Liver (tissue), 9 donors: Measurements from ENCODE around the gene KTN1. TPM values are rescaled to one million over a fixed set of nuclear protein-coding genes. Genes with fewer than 3 reads are reported as not detected.

ENCODE experiments used
- DNase-seq: peaks from one replicate; pipeline ENCODE4 v3.0.0-alpha.2; 2017; ENCODE audit warnings: low spot score
- H3K27ac ChIP-seq, 2 donors: one replicate each; pipeline ENCODE4 v1.7.0; 2013; ENCODE audit warnings: inconsistent platforms in 2 of 2, low read length in 2 of 2, control low read depth in 1 of 2, low read depth in 1 of 2, mild to moderate bottlenecking in 1 of 2
- H3K27me3 ChIP-seq, 4 donors: one replicate each; pipeline versions ENCODE4 v1.6.1 to v1.7.0; 2013; ENCODE audit warnings: low read length in 3 of 4, inconsistent platforms in 1 of 4, mild to moderate bottlenecking in 1 of 4, moderate library complexity in 1 of 4; ENCODE audit not compliant: control insufficient read depth in 4 of 4, insufficient read depth in 4 of 4
- H3K36me3 ChIP-seq, 4 donors: one replicate each; pipeline versions ENCODE4 v1.6.1 to v1.7.0; 2013; ENCODE audit warnings: low read length in 3 of 4, mild to moderate bottlenecking in 3 of 4, low read depth in 1 of 4, moderate library complexity in 1 of 4; ENCODE audit not compliant: control insufficient read depth in 4 of 4, insufficient read depth in 3 of 4
- H3K4me1 ChIP-seq, 4 donors: one replicate each; pipeline versions ENCODE4 v1.6.1 to v1.7.0; 2013; ENCODE audit warnings: low read length in 3 of 4, mild to moderate bottlenecking in 3 of 4, moderate library complexity in 1 of 4; ENCODE audit not compliant: control insufficient read depth in 4 of 4, insufficient read depth in 4 of 4
- H3K4me3 ChIP-seq, 3 donors: one replicate each; pipeline versions ENCODE4 v1.6.1 to v1.7.0; 2013; ENCODE audit warnings: low read length in 3 of 3, control low read depth in 1 of 3, low read depth in 1 of 3, mild to moderate bottlenecking in 1 of 3
- H3K9ac ChIP-seq, 2 donors: one replicate each; pipeline ENCODE4 v1.7.0; 2013; ENCODE audit warnings: low read length in 2 of 2, mild to moderate bottlenecking in 2 of 2, moderate library complexity in 2 of 2, control low read depth in 1 of 2, low read depth in 1 of 2
- H3K9me3 ChIP-seq, 4 donors: one replicate each; pipeline versions ENCODE4 v1.6.1 to v1.7.0; 2013; ENCODE audit warnings: low read length in 3 of 4; ENCODE audit not compliant: control insufficient read depth in 4 of 4
- FOXA2 ChIP-seq: IDR thresholded peaks from 2 replicates; pipeline ENCODE4 v1.6.1; 2016; ENCODE audit warnings: antibody characterized with exemption
- HNF4A ChIP-seq, 2 donors: conservative IDR thresholded peaks; 2 replicates each; pipeline ENCODE4 v1.6.1; 2016; ENCODE audit warnings: antibody characterized with exemption in 2 of 2, mild to moderate bottlenecking in 2 of 2
- HNF4G ChIP-seq: IDR thresholded peaks from 2 replicates; pipeline ENCODE4 v1.6.1; 2016; ENCODE audit warnings: antibody characterized with exemption
- JUND ChIP-seq, 2 donors: IDR thresholded peaks; 2 replicates each; pipeline ENCODE4 v1.6.1; 2016; ENCODE audit warnings: antibody characterized with exemption in 2 of 2
- NR2F2 ChIP-seq: IDR thresholded peaks from 2 replicates; pipeline ENCODE4 v1.6.1; 2016; ENCODE audit warnings: antibody characterized with exemption
- RXRA ChIP-seq, 2 donors: IDR thresholded peaks; 2 replicates each; pipeline ENCODE4 v1.6.1; 2017 to 2018; ENCODE audit warnings: antibody characterized with exemption in 2 of 2, mild to moderate bottlenecking in 1 of 2
- SP1 ChIP-seq: IDR thresholded peaks from 2 replicates; pipeline ENCODE4 v1.6.1; 2018; ENCODE audit warnings: antibody characterized with exemption, mild to moderate bottlenecking
- TAF1 ChIP-seq: conservative IDR thresholded peaks from 2 replicates; pipeline ENCODE4 v1.6.1; 2016; ENCODE audit warnings: antibody characterized with exemption, mild to moderate bottlenecking
- YY1 ChIP-seq: IDR thresholded peaks from 2 replicates; pipeline ENCODE4 v1.6.1; 2016; ENCODE audit warnings: antibody characterized with exemption, mild to moderate bottlenecking
- WGBS: extraction: QIAGEN DNeasy Blood & Tissue Kit; methylation state at CpG from one replicate; pipeline ENCODE4 v1.1.7; 2013; 5-methylcytosine and 5-hydroxymethylcytosine counted together
- polyA plus RNA-seq, 2 donors: library from polyadenylated mRNA; stranded (reverse) in 1 of 2; unstranded in 1 of 2; fragments of 200-250 nt in 1 of 2; fragments of >200 nt in 1 of 2; fragmentation: Nextera tagmentation in 1 of 2; extraction: Ambion mirVana in 1 of 2; gene quantifications; one replicate each; pipeline versions ENCODE4 v1.2.1 to v1.2.3, GENCODE V29; 2013 to 2015
- total RNA-seq, 2 donors: library from RNA; depleted of rRNA; stranded (reverse); fragments of >200 nt; gene quantifications; one replicate each; pipeline ENCODE4 v1.2.3, GENCODE V29; 2014
- TF ChIP-seq, protein P1 (sequence below): IDR thresholded peaks from 2 replicates; pipeline ENCODE4 v1.6.1; 2016; ENCODE audit warnings: antibody characterized with exemption, mild to moderate bottlenecking
- TF ChIP-seq, protein P2 (sequence below): fragments of 150-350 bp; IDR thresholded peaks from 2 replicates; pipeline ENCODE4 v1.5.1; 2017; ENCODE audit warnings: improper control_type of control experiment, low read depth, low read length; ENCODE audit not compliant: missing input control
- TF ChIP-seq, protein P3 (sequence below): IDR thresholded peaks from 2 replicates; pipeline ENCODE4 v1.6.1; 2016; ENCODE audit warnings: antibody characterized with exemption
- donor health status: healthy.
- donor health status: healthy.
- donor health status: healthy.
- donor health status: healthy.
- donor health status: healthy.

The KTN1 gene
- total and polyA plus RNA-seq, 4 donors, result 34.9 to 141 (median 59.6) TPM

DNA sequence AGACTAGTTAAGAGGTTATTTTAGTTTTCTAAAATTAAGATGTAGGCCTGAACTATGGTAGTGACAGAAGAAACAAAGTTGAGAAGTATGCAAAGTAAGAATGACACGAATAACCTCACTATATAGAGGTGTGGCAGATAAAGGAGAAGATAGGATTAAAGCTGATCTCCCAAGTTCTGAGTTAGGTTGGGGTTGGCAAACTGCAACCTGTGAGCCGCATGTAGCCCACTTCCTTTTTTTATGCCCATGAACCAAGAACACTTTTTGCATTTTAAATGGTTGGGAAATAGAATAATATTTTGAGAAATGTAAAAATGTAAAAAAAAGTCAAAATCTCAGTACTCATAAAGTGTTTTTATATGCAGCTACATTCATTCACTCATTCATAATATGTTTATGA, 34.3 kb downstream of the KTN1 start:
- 92% methylated on average over 2 of the region's 2 CpGs for WGBS

DNA sequence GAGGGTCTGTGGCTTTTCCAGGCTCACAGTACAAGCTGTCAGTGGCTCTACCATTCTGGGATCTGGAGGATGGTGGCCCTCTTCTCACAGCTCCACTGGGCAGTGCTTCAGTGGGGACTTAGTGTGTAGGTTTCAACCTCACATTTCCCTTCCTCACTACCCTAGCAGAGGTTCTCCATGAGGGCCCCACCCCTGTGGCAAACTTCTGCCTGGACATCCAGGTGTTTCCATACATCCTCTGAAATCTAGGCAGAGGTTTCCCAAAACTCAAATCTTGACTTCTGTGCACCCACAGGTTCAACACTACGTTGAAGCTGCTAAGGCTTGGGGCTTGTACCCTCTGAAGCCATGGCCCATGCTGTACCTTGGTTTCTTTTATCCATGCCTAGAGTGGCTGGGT, 40.3 kb downstream of the KTN1 start:
- Histone ChIP-seq H3K4me3 (no peak overlapping the region), H3K9me3 (peaks cover 0 to 4% (median 0%) of the 10 kb centered on the region in 4 donors), H3K27ac (no peak overlapping the region), H3K27me3 (no peaks in the 10 kb centered on the region), H3K4me1 (peaks cover 0 to 3% (median 0%) of the 10 kb centered on the region in 4 donors), H3K36me3 (peaks cover 7 to 57% (median 41%) of the 10 kb centered on the region in 4 donors), H3K9ac (no peak overlapping the region)
- no peak for DNase-seq
- TF ChIP-seq SP1, result no peak
- WGBS, result 100% methylated on average over 1 of the region's 1 CpG

More for the DNA sequence above, 34.3 kb downstream of the KTN1 start:
- H3K4me3 ChIP-seq, result no peak overlapping the region
- H3K27me3 ChIP-seq, result no peaks in the 10 kb centered on the region
- H3K27ac ChIP-seq, result no peak overlapping the region
- DNase-seq, result no peak
- H3K9ac ChIP-seq, result no peak overlapping the region
- peaks cover 3 to 30% (median 18%) of the 10 kb centered on the region in 4 donors for H3K36me3 ChIP-seq
- H3K9me3 ChIP-seq, result no peaks in the 10 kb centered on the region
- no peaks in the 10 kb centered on the region for H3K4me1 ChIP-seq
- no peak for TF ChIP-seq TAF1
- TF ChIP-seq HNF4G, result no peak
- no peak for TF ChIP-seq YY1
- no peak for TF ChIP-seq RXRA (IDR thresholded peaks at IDR 0.05)
- TF ChIP-seq, protein P1, sequence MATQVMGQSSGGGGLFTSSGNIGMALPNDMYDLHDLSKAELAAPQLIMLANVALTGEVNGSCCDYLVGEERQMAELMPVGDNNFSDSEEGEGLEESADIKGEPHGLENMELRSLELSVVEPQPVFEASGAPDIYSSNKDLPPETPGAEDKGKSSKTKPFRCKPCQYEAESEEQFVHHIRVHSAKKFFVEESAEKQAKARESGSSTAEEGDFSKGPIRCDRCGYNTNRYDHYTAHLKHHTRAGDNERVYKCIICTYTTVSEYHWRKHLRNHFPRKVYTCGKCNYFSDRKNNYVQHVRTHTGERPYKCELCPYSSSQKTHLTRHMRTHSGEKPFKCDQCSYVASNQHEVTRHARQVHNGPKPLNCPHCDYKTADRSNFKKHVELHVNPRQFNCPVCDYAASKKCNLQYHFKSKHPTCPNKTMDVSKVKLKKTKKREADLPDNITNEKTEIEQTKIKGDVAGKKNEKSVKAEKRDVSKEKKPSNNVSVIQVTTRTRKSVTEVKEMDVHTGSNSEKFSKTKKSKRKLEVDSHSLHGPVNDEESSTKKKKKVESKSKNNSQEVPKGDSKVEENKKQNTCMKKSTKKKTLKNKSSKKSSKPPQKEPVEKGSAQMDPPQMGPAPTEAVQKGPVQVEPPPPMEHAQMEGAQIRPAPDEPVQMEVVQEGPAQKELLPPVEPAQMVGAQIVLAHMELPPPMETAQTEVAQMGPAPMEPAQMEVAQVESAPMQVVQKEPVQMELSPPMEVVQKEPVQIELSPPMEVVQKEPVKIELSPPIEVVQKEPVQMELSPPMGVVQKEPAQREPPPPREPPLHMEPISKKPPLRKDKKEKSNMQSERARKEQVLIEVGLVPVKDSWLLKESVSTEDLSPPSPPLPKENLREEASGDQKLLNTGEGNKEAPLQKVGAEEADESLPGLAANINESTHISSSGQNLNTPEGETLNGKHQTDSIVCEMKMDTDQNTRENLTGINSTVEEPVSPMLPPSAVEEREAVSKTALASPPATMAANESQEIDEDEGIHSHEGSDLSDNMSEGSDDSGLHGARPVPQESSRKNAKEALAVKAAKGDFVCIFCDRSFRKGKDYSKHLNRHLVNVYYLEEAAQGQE, result no peak

DNA sequence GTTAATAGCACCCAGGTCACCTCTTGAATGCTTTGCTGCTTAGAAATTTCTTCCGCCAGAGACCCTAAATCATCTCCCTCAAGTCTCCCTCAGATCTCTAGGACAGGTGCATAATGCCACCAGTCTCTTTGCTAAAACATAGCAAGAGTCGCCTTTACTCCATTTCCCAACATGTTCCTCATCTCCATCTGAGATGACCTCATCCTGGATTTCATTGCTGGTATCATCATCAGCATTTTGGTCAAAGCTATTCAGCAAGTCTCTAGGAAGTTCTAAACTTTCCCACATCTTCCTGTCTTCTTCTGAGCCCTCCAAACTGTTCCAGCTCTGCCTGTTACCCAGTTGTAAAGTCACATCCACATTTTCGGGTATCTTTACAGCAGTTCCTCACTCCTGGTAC, 41.0 kb downstream of the KTN1 start:
- H3K4me1 ChIP-seq, result peaks cover 0 to 3% (median 0%) of the 10 kb centered on the region in 4 donors
- no peaks in the 10 kb centered on the region for H3K27me3 ChIP-seq
- no peak overlapping the region for H3K4me3 ChIP-seq
- H3K27ac ChIP-seq, result no peak overlapping the region
- H3K9ac ChIP-seq, result no peak overlapping the region
- 97% methylated on average over 3 of the region's 3 CpGs for WGBS
- DNase-seq, result no peak
- H3K36me3 ChIP-seq, result peaks cover 7 to 55% (median 41%) of the 10 kb centered on the region in 4 donors
- peaks cover 0 to 4% (median 0%) of the 10 kb centered on the region in 4 donors for H3K9me3 ChIP-seq
- TF ChIP-seq, protein P2, sequence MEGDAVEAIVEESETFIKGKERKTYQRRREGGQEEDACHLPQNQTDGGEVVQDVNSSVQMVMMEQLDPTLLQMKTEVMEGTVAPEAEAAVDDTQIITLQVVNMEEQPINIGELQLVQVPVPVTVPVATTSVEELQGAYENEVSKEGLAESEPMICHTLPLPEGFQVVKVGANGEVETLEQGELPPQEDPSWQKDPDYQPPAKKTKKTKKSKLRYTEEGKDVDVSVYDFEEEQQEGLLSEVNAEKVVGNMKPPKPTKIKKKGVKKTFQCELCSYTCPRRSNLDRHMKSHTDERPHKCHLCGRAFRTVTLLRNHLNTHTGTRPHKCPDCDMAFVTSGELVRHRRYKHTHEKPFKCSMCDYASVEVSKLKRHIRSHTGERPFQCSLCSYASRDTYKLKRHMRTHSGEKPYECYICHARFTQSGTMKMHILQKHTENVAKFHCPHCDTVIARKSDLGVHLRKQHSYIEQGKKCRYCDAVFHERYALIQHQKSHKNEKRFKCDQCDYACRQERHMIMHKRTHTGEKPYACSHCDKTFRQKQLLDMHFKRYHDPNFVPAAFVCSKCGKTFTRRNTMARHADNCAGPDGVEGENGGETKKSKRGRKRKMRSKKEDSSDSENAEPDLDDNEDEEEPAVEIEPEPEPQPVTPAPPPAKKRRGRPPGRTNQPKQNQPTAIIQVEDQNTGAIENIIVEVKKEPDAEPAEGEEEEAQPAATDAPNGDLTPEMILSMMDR, result no peak
- TF ChIP-seq HNF4G (no peak), JUND (IDR thresholded peaks at IDR 0.05) (no peak), HNF4A (conservative IDR thresholded peaks at IDR 0.05) (no peak), FOXA2 (no peak), TAF1 (no peak), NR2F2 (no peak)
- TF ChIP-seq, protein P3, sequence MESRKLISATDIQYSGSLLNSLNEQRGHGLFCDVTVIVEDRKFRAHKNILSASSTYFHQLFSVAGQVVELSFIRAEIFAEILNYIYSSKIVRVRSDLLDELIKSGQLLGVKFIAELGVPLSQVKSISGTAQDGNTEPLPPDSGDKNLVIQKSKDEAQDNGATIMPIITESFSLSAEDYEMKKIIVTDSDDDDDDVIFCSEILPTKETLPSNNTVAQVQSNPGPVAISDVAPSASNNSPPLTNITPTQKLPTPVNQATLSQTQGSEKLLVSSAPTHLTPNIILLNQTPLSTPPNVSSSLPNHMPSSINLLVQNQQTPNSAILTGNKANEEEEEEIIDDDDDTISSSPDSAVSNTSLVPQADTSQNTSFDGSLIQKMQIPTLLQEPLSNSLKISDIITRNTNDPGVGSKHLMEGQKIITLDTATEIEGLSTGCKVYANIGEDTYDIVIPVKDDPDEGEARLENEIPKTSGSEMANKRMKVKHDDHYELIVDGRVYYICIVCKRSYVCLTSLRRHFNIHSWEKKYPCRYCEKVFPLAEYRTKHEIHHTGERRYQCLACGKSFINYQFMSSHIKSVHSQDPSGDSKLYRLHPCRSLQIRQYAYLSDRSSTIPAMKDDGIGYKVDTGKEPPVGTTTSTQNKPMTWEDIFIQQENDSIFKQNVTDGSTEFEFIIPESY, result no peak
